Osteoblast (primary cell): ENCODE measurements around the gene CFAP90. TPM values are rescaled to one million over a fixed set of nuclear protein-coding genes. Genes with fewer than 3 reads are reported as not detected.

Experiments
- DNase-seq: peaks from one replicate; pipeline ENCODE4 v3.0.0; 2011; ENCODE audit warnings: low spot score, mixed read lengths; ENCODE audit not compliant: insufficient read length; ENCODE audit errors: missing footprints
- H2AFZ ChIP-seq: 2 replicates; pipeline ENCODE4 v1.6.0; 2011; ENCODE audit warnings: mild to moderate bottlenecking, low read length
- H3K27ac ChIP-seq: 2 replicates; pipeline ENCODE4 v1.5.1; 2011; ENCODE audit warnings: mild to moderate bottlenecking, low read depth, low read length, moderate library complexity
- H3K27me3 ChIP-seq: 2 replicates; pipeline ENCODE4 v1.6.0; 2012; ENCODE audit warnings: mild to moderate bottlenecking, control low read depth, inconsistent platforms, low read length, moderate library complexity; ENCODE audit not compliant: insufficient read depth
- H3K36me3 ChIP-seq: 2 replicates; pipeline ENCODE4 v1.5.1; 2011; ENCODE audit warnings: mild to moderate bottlenecking, low read length, control low read depth, moderate library complexity; ENCODE audit not compliant: insufficient read depth
- H3K4me1 ChIP-seq: 2 replicates; pipeline ENCODE4 v1.5.1; 2011; ENCODE audit warnings: mild to moderate bottlenecking, low read length, control low read depth, moderate library complexity; ENCODE audit not compliant: insufficient read depth
- H3K4me2 ChIP-seq: 2 replicates; pipeline ENCODE4 v1.6.0; 2011; ENCODE audit warnings: mild to moderate bottlenecking, low read length; ENCODE audit not compliant: insufficient read depth
- H3K4me3 ChIP-seq: fragments of 200-600 bp; sonication (generic); 3 replicates; pipeline ENCODE4 v1.5.1; 2012; ENCODE audit warnings: mild to moderate bottlenecking, low read length, inconsistent platforms; ENCODE audit not compliant: insufficient read depth
- H3K79me2 ChIP-seq: 2 replicates; pipeline ENCODE4 v1.6.0; 2012; ENCODE audit warnings: mild to moderate bottlenecking, low read length, control low read depth, inconsistent platforms; ENCODE audit not compliant: insufficient read depth
- H3K9me3 ChIP-seq: 2 replicates; pipeline ENCODE4 v1.5.1; 2011; ENCODE audit warnings: low read depth, low read length, control low read depth
- H4K20me1 ChIP-seq: 2 replicates; pipeline ENCODE4 v1.6.0; 2012; ENCODE audit warnings: mild to moderate bottlenecking, low read length, control low read depth; ENCODE audit not compliant: insufficient read depth
- CTCF ChIP-seq: IDR thresholded peaks from 2 replicates; pipeline ENCODE4 v1.5.1; 2011; ENCODE audit warnings: mild to moderate bottlenecking, low read depth, low read length, moderate library complexity; ENCODE audit errors: extremely low read depth
- total RNA-seq: library from RNA; depleted of rRNA; stranded (reverse); fragments of >200 nt; gene quantifications from 2 replicates; pipeline ENCODE4 v1.2.3, GENCODE V29; 2012

CFAP90 gene
- total RNA-seq, 1 donor: 1.1 TPM

- Histone ChIP-seq H3K27me3 (no peaks in the 10 kb centered on the region), H3K79me2 (no peaks in the 10 kb centered on the region), H4K20me1 (no peaks in the 10 kb centered on the region), H3K27ac (no peak overlapping the region), H3K4me1 (no peaks in the 10 kb centered on the region), H3K4me3 (no peak overlapping the region), H3K4me2 (no peak overlapping the region), H3K36me3 (no peaks in the 10 kb centered on the region), H3K9me3 (no peaks in the 10 kb centered on the region), H2AFZ (no peak overlapping the region)
- peak; percentile 39 for TF ChIP-seq CTCF
- DNase-seq: no peak
These were observed 45.6 kb downstream of the CFAP90 start for GRCh38 chr5:7805379-7805778.

GRCh38 chr5:7803937-7804336 is 47.0 kb downstream of the CFAP90 start:
- Histone ChIP-seq H3K36me3 (no peaks in the 10 kb centered on the region), H3K27ac (no peak overlapping the region), H3K4me3 (no peak overlapping the region), H3K9me3 (no peaks in the 10 kb centered on the region), H2AFZ (no peak overlapping the region), H3K79me2 (no peaks in the 10 kb centered on the region), H3K4me2 (no peak overlapping the region), H4K20me1 (no peaks in the 10 kb centered on the region), H3K4me1 (no peaks in the 10 kb centered on the region), H3K27me3 (no peaks in the 10 kb centered on the region)
- no peak for DNase-seq
- TF ChIP-seq CTCF: no peak

GRCh38 chr5:7802855-7803254 is 48.1 kb downstream of the CFAP90 start:
- TF ChIP-seq CTCF: no peak
- Histone ChIP-seq H3K4me3 (no peak overlapping the region), H3K4me2 (no peak overlapping the region), H3K4me1 (no peaks in the 10 kb centered on the region), H3K79me2 (no peaks in the 10 kb centered on the region), H3K27ac (no peak overlapping the region), H4K20me1 (no peaks in the 10 kb centered on the region), H3K36me3 (no peaks in the 10 kb centered on the region), H3K9me3 (no peaks in the 10 kb centered on the region), H3K27me3 (no peaks in the 10 kb centered on the region), H2AFZ (no peak overlapping the region)
- no peak for DNase-seq

- Histone ChIP-seq H2AFZ (no peak overlapping the region), H3K27ac (no peak overlapping the region), H3K4me2 (no peak overlapping the region), H3K4me3 (no peak overlapping the region), H3K27me3 (no peaks in the 10 kb centered on the region), H3K36me3 (no peaks in the 10 kb centered on the region), H4K20me1 (no peaks in the 10 kb centered on the region), H3K79me2 (no peaks in the 10 kb centered on the region), H3K9me3 (no peaks in the 10 kb centered on the region), H3K4me1 (no peaks in the 10 kb centered on the region)
- TF ChIP-seq CTCF: no peak
- DNase-seq: no peak
These were observed 48.9 kb downstream of the CFAP90 start for GRCh38 chr5:7801891-7802614.
